ENCODE results near the gene TEX52.

DNA sequence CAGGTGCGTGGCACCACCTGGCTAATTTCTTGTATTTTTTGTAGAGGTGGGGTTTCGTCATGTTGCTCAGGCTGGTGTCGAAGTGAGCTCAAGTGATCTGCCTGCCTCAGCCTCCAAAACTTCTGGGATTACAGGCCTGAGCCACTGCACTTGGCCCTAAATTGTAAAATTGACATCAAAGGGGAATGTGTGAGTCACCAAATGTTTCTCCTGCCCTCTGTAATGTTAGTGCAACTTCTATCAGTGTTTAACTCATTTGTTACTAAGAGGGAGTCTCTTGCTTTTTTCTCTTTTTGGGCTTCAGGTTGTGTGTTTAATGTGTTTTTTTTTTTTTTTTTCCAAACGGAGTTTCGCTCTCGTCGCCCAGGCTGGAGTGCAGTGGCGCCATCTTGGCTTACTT, 36.2 kb upstream of the TEX52 start:
- TF ChIP-seq, protein P1, sequence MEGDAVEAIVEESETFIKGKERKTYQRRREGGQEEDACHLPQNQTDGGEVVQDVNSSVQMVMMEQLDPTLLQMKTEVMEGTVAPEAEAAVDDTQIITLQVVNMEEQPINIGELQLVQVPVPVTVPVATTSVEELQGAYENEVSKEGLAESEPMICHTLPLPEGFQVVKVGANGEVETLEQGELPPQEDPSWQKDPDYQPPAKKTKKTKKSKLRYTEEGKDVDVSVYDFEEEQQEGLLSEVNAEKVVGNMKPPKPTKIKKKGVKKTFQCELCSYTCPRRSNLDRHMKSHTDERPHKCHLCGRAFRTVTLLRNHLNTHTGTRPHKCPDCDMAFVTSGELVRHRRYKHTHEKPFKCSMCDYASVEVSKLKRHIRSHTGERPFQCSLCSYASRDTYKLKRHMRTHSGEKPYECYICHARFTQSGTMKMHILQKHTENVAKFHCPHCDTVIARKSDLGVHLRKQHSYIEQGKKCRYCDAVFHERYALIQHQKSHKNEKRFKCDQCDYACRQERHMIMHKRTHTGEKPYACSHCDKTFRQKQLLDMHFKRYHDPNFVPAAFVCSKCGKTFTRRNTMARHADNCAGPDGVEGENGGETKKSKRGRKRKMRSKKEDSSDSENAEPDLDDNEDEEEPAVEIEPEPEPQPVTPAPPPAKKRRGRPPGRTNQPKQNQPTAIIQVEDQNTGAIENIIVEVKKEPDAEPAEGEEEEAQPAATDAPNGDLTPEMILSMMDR (IDR thresholded peaks at IDR 0.05), result no peak
- peak in 1 of 2 donors; percentile 68 for TF ChIP-seq POLR2AphosphoS5 (IDR thresholded peaks at IDR 0.05; ENCODE audit: insufficient read depth in 1 of 2, low read depth in 1 of 2)
- peak in 1 of 2 donors; percentile 9 for TF ChIP-seq POLR2A (IDR thresholded peaks at IDR 0.05)

All from vagina (tissue), 2 donors.